ENCODE data around the gene UBL4B.

The UBL4B gene

GRCh38 chr1:110112143-110112542 lies at the start of gene UBL4B:
Gene UBL4B (plus strand): TSS chr1:110112443. CDS start chr1:110112535, 92 bp downstream.
- no peak for TF ChIP-seq EZH2phosphoT487 (IDR thresholded peaks at IDR 0.05; ENCODE audit: borderline replicate concordance, low read length)
- TF ChIP-seq, protein P1, sequence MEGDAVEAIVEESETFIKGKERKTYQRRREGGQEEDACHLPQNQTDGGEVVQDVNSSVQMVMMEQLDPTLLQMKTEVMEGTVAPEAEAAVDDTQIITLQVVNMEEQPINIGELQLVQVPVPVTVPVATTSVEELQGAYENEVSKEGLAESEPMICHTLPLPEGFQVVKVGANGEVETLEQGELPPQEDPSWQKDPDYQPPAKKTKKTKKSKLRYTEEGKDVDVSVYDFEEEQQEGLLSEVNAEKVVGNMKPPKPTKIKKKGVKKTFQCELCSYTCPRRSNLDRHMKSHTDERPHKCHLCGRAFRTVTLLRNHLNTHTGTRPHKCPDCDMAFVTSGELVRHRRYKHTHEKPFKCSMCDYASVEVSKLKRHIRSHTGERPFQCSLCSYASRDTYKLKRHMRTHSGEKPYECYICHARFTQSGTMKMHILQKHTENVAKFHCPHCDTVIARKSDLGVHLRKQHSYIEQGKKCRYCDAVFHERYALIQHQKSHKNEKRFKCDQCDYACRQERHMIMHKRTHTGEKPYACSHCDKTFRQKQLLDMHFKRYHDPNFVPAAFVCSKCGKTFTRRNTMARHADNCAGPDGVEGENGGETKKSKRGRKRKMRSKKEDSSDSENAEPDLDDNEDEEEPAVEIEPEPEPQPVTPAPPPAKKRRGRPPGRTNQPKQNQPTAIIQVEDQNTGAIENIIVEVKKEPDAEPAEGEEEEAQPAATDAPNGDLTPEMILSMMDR (IDR thresholded peaks at IDR 0.05; ENCODE audit: low read depth, low read length, poor library complexity, severe bottlenecking), result no peak
- no peaks in the 10 kb centered on the region for H3K4me1 ChIP-seq (ENCODE audit: control insufficient read depth, low read length)
- no peak within 1 kb of the TSS for H3K4me2 ChIP-seq (ENCODE audit: low read length)
- H3K27me3 ChIP-seq (ENCODE audit: control insufficient read depth, low read length), result peaks cover 61% of the 10 kb centered on the region
- H3K9me2 ChIP-seq (replicated peaks; ENCODE audit: control insufficient read depth, low read length), result no peaks in the 10 kb centered on the region
- H3K9me3 ChIP-seq (ENCODE audit: control insufficient read depth, insufficient read depth, low read length), result no peaks in the 10 kb centered on the region
- H3K79me2 ChIP-seq (ENCODE audit: control insufficient read depth, low read length), result no peaks in the 10 kb centered on the region
- no peaks in the 10 kb centered on the region for H3F3A ChIP-seq (ENCODE audit: control insufficient read depth, insufficient read depth)
- no peak within 1 kb of the TSS for H3K4me3 ChIP-seq (ENCODE audit: low read length)
- H3K36me3 ChIP-seq (ENCODE audit: control insufficient read depth, low read length), result no peaks in the 10 kb centered on the region
- H4K20me1 ChIP-seq (ENCODE audit: control insufficient read depth, insufficient read depth, low read depth, low read length), result no peaks in the 10 kb centered on the region
- no peak within 1 kb of the TSS for H3K27ac ChIP-seq (ENCODE audit: low read depth, low read length)

DNA sequence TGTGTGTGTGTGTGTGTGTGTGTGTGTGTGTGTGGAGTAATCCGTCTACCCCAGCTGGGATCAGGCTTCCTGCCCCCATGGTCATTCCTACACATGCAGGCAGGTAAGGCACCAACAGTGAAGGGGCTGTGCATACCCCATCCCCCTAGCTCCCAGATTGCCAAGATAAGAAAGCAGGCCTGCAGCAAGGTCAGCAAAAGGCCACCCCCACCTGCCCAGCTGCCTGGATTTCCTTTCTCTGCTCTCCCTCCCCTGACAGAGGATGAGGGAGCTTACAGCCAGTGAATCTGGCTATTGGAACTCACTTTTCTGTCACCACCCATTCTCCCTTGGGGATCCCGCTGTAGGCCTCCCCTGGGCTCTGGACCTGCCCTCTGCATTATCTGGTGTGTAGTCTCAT lies 49.6 kb upstream of the UBL4B start:
- Histone ChIP-seq H3K27ac (ENCODE audit: low read depth, low read length) (no peak overlapping the region), H3K4me2 (ENCODE audit: low read length) (no peak overlapping the region), H3K79me2 (ENCODE audit: control insufficient read depth, low read length) (no peaks in the 10 kb centered on the region), H3K4me1 (ENCODE audit: control insufficient read depth, low read length) (no peaks in the 10 kb centered on the region), H4K20me1 (ENCODE audit: control insufficient read depth, insufficient read depth, low read depth, low read length) (no peaks in the 10 kb centered on the region), H3F3A (ENCODE audit: control insufficient read depth, insufficient read depth) (no peaks in the 10 kb centered on the region), H3K9me3 (ENCODE audit: control insufficient read depth, insufficient read depth, low read length) (no peaks in the 10 kb centered on the region), H3K9me2 (replicated peaks; ENCODE audit: control insufficient read depth, low read length) (no peaks in the 10 kb centered on the region), H3K27me3 (ENCODE audit: control insufficient read depth, low read length) (no peaks in the 10 kb centered on the region), H3K36me3 (ENCODE audit: control insufficient read depth, low read length) (no peaks in the 10 kb centered on the region), H3K4me3 (ENCODE audit: low read length) (no peak overlapping the region)
- TF ChIP-seq EZH2phosphoT487 (IDR thresholded peaks at IDR 0.05; ENCODE audit: borderline replicate concordance, low read length), result no peak
- TF ChIP-seq, protein P1 (IDR thresholded peaks at IDR 0.05; ENCODE audit: low read depth, low read length, poor library complexity, severe bottlenecking), result no peak

DNA sequence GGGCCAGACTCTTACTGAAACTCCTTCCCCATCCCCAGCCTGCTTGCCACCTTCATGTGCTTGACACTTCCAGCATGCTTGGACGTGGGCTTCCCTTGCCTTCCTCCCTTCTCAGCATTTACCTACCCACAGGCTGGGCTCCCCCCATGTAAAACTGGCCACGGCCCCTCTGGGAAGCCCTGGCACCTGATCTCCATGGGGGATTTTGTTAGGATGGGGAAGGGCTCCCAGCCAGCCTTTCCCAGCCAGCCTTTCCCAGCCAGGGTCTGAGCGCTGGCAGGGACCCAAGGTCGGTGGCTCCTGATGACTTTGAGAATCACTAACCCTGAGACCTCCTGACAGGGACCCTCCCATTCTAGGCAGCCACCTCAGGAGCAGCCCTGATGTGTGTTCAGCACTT lies 48.5 kb upstream of the UBL4B start:
- Histone ChIP-seq H3K27ac (ENCODE audit: low read depth, low read length) (no peak overlapping the region), H4K20me1 (ENCODE audit: control insufficient read depth, insufficient read depth, low read depth, low read length) (no peaks in the 10 kb centered on the region), H3F3A (ENCODE audit: control insufficient read depth, insufficient read depth) (no peaks in the 10 kb centered on the region), H3K4me3 (ENCODE audit: low read length) (no peak overlapping the region), H3K27me3 (ENCODE audit: control insufficient read depth, low read length) (peaks cover 4% of the 10 kb centered on the region; the same call in 1 of the 2 replicates), H3K4me2 (ENCODE audit: low read length) (no peak overlapping the region), H3K36me3 (ENCODE audit: control insufficient read depth, low read length) (no peaks in the 10 kb centered on the region), H3K79me2 (ENCODE audit: control insufficient read depth, low read length) (no peaks in the 10 kb centered on the region), H3K9me3 (ENCODE audit: control insufficient read depth, insufficient read depth, low read length) (no peaks in the 10 kb centered on the region), H3K9me2 (replicated peaks; ENCODE audit: control insufficient read depth, low read length) (no peaks in the 10 kb centered on the region), H3K4me1 (ENCODE audit: control insufficient read depth, low read length) (no peaks in the 10 kb centered on the region)
- TF ChIP-seq, protein P1 (IDR thresholded peaks at IDR 0.05; ENCODE audit: low read depth, low read length, poor library complexity, severe bottlenecking), result no peak
- TF ChIP-seq EZH2phosphoT487 (IDR thresholded peaks at IDR 0.05; ENCODE audit: borderline replicate concordance, low read length), result no peak

All from DOHH2 (cell line).